ENCODE data around the gene FN3K.

DNA sequence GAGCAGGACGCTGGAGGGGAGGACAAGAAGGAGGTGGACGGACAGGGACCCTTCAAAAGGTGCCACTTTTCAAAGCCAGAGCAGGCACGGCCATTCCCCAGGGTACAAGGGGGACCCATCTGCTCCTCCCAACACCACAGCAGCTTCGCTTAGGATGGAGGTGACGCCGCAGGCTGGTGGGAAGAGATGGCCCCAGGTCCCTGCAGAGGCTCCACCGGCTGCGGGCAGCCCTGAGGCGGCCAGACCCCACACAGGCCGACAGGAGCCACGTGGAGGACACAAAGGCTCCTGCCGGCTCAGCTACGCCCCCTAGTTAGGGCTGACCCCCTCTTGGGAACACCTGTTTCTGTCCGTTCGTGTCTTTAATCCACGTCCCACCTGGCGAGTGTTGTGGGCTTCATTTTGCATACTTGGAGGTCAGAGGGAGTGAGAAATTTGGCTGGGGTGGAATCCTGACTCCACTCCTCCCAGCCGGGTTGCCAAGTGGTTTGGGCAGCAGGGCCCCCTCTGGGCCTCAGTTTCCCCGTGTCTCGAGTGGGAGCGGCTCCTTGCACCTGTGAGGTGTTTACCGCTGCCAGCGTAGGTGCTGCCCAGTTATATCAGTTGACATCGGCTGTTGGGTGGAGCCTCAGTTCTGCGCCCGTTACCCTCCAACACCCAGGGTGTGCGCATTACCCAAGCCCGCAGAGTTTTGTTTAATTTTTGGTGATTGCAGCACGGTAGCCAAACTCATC, 24.7 kb upstream of the FN3K start:
- TF ChIP-seq, protein P1, sequence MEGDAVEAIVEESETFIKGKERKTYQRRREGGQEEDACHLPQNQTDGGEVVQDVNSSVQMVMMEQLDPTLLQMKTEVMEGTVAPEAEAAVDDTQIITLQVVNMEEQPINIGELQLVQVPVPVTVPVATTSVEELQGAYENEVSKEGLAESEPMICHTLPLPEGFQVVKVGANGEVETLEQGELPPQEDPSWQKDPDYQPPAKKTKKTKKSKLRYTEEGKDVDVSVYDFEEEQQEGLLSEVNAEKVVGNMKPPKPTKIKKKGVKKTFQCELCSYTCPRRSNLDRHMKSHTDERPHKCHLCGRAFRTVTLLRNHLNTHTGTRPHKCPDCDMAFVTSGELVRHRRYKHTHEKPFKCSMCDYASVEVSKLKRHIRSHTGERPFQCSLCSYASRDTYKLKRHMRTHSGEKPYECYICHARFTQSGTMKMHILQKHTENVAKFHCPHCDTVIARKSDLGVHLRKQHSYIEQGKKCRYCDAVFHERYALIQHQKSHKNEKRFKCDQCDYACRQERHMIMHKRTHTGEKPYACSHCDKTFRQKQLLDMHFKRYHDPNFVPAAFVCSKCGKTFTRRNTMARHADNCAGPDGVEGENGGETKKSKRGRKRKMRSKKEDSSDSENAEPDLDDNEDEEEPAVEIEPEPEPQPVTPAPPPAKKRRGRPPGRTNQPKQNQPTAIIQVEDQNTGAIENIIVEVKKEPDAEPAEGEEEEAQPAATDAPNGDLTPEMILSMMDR (IDR thresholded peaks at IDR 0.05), result no peak
- TF ChIP-seq POLR2A (IDR thresholded peaks at IDR 0.05; ENCODE audit: low read depth) (no peak), EP300 (IDR thresholded peaks at IDR 0.05) (no peak), POLR2AphosphoS5 (IDR thresholded peaks at IDR 0.05) (no peak)

All from esophagus muscularis mucosa (tissue), 4 donors.